HG03342 (cell line): ENCODE measurements around the gene RABGEF1.
"Not testable (repeated sequence)": the region's sequence is repeated elsewhere in the genome, so short reads cannot be mapped to it uniquely, and the experiment has no call there.

Source experiments
- ATAC-seq: cut with Tn5 transposase; IDR thresholded peaks from one replicate; pipeline ENCODE4 v1.9.1; 2021; ENCODE audit warnings: mild to moderate bottlenecking, moderate library complexity; ENCODE audit not compliant: unreplicated experiment

RABGEF1 gene

DNA sequence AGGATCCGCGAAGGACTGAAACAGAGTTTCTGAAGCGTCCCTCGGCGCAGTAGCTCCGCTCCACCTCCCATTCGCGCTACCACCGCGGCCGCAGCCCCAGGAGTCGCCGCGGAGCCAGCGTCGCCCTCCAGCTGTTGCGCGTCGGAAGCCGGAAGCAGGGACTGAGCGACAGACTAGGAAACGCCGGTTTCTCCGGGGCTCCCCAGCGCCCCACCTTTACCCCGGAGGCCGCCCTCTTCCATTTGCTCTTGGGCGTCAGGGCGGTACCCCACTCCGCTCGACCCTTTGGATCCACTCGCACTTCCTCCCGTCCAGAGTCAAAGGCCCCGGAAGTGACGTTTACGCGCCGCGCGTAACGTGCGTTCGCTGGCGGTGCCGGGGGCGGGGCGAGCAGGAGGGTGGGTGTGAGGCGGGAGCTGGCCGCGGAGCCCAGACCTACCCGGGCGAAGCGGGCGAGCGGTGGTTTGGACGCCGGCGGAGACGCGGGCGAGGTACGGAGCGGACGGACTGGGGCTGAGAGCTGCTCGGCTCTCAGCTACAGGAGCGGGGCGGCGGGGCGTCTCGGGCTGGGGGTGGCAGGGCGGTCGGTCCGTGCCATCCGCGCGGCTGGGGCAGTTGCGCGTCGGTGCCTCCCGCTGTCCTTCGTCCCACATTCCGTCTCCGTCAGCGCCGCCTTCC lies at the start of gene RABGEF1:
Gene RABGEF1, plus strand, starts transcription at position 432 of the 678 bp plus-strand sequence. CDS start 31,167 bp downstream, outside the sequence.
- peak; percentile 84 for ATAC-seq

DNA sequence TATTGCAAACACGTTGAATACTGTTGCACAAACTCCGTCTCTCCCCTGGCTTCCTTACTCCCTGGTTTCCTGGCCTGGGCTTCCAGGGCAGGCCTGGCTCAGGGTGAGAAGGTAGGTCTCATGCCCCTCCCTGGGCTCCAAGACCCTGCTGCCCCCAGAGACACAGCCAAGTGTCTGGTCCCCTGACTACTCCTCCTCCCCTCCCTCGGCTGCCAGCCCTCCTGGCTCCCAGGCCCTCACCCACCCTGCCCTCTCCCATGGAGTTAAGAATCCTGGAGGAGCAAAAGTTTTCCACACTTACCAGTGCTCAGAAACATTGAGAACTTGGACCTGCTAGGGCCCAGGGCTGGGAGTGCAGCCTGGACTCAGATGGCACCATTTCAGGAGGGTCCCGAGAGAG lies 47.2 kb upstream of the RABGEF1 start:
- ATAC-seq = no peak

DNA sequence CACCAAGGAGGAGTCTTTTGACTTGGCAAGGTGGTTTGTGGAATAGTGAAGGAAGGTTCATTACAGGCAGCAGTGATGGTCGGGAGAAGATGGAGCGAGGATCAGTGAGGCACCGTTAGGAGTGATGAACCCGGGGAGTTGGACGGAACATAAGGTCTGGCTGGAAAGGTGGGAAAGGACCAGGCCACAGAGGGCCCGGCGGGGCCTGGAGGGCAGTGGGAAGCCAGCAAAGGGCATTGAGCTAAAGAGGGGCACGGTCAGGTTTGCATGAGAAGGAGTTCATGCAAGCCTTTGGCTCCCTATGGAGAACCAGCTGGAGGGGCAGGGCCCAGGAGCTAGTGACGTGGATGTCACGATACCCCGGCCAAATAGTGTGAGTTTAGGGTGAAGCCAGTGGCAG lies 46.2 kb upstream of the RABGEF1 start:
- ATAC-seq = no peak

DNA sequence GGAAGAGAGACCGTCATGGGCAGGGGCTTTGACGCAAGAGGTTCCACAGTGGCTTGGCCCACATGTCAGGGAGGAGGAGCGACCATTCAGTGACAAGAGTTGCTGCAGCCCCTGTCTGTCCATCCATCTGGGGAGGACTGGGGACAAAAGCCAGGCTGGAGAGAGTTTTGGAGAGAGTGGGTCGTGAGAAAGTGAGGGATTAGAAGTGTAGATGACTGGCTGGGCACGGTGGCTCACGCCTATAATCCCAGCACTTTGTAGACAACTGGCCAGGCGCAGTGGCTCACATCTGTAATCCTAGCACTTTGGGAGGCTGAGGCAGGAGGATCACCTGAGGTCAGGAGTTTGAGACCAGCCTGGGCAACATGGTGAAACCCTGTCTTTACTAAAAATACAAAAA lies 45.1 kb upstream of the RABGEF1 start:
- not testable (repeated sequence) for ATAC-seq

DNA sequence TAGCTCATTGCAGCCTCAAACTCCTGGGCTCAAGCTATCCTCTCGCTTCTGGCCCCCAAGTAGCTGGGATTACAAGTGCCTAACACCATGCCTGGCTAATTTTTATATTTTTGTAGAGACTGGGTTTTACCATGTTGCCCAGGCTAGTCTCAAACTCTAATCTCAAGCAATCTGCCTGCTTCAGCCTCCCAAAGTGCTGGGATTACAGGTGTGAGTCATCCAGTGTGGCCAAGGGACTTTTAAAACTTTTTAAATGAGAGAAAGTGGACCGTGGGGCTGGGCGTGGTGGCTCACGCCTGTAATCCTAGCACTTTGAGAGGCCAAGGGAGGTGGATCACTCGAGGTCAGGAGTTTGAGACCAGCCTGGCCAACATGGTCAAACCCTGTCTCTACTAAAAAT lies 44.4 kb upstream of the RABGEF1 start:
- ATAC-seq = not testable (repeated sequence)

DNA sequence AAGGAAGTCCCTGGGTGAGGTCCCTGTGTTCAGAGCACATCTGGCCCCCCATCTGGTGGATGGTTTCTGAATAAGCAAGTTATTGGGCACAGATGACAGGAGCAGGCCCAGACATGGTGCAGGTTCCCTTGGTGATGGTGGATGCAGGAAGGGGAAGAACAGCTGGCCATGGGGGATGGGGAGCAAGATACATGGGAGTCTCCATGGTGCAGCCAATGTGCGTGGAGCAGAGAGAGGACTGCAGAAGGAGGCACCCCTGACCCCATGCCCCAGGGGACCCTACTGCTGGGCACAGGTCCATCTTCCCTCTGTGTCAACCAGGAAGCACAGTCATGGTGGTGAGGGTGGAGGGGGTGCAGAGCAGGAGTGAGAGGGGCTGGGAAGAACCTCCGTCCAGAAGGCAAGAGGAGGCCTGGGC lies 43.8 kb upstream of the RABGEF1 start:
- ATAC-seq = no peak

DNA sequence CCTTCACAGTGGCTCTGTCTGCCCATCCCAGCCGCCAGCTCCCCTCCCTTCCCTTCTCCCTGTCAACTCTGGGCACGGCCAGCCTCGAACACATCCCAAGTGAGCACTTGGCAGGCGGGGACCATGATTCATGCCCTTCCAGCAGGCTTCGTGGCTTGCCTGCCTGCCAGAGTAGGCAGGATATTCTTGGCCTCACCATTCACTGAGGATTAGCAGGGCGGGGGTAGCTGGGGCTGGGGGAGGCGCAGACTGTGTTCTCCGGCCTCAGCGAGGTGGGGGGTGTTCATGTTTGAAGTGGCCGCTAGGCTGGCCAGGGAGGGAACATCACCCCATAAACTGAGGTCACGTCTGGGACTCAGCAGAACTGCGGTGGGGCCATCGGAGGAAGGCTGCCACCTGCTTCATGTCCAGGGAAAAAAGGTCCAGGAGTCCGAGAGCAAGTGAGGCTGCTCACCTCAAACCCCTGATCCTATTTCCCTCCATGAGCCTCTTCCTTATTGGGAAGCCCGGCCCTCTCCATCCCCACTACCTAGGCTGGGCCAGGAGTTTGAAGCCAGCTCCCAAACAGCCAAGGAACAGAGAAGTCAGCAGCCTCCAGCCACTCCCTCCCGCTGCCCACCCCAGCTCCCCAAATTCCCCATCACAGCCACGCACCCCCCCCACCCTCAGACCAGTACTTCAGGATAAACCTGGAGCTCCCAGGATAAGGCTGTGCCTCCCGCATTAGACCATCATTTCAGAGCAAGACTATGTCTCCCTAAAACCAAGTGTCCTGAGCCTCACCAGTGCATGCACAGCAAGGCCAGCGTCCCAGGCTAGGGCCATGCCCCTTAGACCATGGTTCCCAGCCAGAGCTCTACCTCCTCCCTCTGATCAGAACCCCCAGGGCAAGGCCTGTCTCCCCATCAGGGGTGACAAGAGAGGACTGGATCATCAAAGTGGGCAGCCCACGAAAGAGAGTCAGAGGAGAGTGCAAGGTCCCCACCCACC lies 42.8 kb upstream of the RABGEF1 start:
- no peak for ATAC-seq

DNA sequence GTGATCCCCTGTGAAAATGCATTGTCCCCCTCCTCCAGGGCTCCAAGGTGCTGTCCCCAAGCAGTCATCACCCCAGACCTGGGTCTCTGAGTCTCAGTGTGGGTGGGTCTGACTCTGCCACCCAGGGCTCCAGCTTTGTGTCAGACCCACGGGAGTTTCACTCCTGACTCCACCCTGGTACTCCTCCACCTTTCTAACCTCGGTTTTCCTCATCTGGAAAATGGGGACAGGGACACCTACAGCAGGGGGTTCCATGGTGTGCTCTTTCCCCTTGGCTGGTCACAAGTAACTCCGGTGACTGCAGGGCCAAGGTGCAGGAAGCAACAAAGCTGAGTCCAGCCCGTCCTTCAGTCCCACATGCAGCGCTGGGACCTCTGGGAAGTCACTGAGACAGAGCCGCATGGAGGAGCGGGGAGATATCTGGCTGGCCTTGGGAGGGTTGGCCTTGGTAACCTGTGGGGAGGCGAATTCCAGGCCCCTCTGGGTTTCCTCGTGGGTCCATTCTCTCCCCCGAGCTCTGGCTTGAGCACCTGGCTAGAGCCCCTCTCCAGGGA lies 41.8 kb upstream of the RABGEF1 start:
- no peak for ATAC-seq

DNA sequence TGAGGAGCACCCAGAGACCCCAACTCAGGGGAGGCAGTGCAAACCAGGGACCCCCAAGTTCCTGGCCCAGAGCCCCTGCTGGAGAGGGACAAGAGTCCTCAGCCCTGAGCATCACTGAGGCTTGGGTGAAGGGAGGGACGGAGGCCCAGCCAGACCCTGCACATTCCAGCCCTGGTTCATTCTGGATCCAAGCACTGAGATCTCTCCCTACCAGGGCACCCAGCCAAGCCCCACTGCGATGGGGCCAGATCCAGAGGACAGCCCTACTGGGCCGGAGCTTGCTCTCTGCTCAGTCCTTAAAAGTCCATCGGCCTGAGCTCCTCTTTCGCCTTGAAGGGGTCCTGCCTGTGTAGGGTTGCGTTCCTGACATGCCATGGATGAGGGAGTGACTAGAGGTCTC lies 40.5 kb upstream of the RABGEF1 start:
- no peak for ATAC-seq

DNA sequence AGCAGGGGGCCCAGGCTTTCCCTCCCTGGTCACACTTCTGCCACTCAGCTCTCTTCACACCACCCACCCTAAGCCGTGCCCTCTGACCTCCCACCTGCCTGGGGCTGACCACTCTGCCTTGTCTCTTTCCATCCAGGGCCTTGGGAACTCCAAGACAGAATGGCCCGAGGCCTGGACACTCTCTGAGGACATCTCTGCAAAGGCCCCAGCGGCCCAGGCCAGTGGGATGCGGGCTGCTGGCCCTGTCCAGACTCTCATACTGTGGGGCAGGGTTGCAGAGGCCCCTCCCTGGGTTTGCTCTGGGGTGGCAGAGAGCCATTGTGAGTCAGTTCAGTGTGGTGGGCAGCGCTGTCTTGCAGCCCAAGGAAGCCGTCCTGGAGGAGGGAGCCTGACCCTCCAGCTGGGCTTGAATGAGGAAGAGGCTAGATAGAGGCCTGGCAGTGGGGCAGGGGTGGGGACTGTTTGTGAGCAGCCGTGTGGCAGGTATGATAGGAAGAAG lies 39.9 kb upstream of the RABGEF1 start:
- no peak for ATAC-seq

DNA sequence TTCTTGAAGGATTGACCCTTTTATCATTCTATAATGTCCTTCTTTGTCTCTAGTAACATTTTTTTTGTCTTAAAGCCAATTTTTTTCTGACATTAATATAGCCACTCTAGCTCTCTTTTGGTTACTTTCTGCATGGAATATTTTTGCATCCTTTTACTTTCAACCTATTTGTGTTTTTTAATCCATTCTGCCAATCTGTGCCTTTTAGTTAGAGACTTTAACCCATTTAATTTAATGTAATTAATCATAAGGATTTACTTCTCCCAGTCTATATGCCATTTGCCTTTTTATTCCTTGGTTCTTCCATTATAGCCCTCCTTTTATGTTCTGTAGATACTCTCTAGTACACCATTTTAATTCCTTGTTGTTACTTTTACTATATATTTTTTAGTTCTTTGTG lies 32.7 kb upstream of the RABGEF1 start:
- no peak for ATAC-seq

DNA sequence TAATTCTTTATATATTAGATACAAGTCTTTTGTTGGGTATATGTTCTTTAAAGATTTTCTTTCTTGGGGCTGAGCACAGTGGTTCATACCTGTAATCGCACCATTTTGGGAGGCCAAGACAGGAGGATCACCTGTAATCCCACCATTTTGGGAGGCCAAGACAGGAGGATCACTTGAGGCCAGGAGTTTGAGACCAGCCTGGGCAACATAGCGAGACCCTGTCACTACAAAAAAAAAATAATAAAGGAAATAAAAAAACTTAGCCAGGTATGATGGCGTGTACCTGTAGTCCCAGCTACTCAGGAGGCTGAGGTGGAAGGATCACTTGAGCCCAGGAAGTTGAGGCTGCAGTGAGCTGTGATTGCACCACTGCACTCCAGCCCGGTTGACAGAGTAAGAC lies 29.8 kb upstream of the RABGEF1 start:
- ATAC-seq = not testable (repeated sequence)

DNA sequence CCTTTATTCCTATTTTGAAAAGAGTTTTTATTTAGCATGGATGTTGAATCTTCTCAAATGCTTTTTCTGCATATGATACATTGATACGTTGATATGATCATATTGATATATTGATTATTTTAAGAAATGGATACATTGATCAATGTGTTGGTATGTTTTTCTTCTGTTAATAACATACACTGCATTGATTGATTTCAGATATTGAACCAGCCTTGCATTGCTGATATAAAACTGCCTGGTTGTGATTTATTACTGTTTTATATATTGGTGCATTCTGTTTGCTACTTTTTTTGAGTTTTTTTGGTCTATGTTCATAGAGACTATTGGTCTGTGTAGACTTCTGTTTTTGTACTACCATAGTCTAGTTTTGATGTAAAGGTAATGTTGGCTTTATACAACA lies 26.8 kb upstream of the RABGEF1 start:
- ATAC-seq = no peak

DNA sequence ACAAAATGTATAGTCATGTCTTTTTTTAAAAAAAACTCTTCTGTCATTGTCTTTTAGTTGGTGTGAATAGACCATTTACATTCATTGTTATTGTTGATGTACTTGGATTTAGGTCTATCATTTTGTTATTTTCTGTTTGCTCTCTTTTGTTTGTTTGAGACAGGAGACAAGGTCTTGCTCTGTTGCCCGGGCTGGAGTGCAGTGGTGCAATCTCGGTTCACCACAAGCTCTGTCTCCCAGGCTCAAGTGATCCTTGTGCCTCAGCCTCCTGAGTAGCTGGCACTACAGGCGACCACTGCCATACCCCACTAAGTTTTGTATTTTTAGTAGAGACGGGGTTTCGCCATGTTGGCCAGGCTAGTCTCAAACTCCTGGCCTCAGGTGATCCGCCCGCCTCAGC lies 23.9 kb upstream of the RABGEF1 start:
- not testable (repeated sequence) for ATAC-seq

DNA sequence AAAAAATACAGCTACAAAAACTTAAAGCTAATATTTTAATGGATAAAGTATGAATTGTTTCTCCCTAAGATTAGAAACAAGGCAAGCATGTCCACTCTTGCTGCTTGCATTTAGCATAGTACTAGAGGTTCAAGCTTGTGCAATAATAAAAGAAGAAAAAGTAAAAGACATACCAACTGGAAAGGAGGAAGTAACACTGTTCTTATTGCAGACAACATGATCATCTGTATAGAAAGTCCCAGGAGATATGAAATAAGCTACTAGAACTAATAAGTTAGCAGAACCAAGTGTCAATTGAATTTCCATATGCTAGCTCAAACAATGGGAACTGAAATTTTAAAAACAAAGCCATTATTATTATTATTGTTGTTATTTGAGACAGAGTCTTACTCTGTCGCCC lies 20.0 kb upstream of the RABGEF1 start:
- no peak for ATAC-seq

DNA sequence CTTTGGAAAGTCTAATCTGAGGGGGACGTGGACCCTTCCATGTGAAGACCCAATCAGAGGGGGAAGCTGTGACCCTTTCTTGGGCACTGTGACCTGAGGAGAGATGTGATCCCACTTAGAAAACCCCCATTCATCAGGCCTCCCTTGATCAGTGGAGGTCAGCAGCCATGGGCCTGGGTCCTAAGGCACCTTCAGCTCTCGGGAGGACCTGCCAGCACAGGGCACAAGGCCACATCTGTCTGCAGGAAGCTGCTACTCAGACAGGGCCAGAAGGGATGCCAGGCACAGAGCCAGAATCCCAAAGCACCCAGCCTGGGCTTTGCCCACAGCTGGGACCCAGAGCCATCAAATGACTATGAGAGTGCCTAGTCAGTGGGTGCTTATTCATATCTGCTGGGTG lies 14.7 kb upstream of the RABGEF1 start:
- no peak for ATAC-seq

DNA sequence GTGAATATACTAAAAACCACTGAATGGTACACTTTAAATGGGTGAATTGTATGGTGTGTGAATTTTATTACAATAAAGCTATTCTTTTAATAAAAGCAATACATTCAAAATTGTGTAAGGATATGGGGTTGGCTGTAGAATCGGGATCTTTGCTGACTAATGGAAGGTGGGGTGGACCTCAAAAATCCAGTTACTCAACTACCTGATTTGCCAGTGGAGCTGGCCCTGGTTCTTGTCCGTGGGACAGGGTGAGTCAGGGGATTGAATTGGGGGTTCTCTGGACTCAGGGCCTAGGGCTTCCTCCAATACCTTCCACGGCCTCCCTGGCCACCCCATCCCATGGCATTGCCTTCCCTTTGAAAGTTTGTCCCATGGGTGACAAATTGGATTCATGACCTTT lies 13.5 kb upstream of the RABGEF1 start:
- ATAC-seq = no peak

DNA sequence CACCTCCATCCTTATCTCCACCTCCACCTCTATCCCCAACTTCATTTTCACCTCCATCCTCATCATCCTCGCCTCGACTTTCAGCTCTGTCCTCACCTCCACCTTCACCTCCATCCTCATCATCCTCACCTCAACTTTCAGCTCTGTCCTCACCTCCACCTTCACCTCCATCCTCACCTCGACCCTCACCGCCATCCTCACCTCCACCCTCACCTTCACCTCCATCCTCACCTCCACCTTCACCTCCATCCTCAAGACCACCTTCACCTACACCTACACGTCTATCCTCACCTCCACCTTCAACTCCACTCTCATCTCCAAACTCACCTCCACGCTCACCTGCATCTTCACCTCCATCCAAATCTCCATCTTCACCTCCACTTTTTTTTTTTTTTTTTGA lies 12.0 kb upstream of the RABGEF1 start:
- ATAC-seq = no peak

DNA sequence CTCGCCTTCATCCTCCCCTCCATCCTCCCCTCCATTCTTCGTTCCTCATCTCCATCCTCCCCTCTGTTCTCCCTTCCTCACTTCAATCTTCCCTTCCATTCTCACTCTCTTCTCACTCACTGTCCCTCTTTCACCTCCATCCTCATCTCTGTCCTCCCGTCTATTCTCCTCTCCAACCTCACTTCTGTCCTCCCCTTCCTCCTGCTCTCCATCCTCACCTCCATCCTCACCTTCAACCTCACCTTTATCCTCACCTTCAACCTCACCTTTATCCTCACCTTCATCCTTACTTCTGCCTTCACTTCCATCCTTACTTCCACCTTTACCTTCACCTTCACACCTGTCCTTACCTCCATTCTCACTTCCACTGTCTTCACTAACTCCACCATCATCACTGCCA lies 11.3 kb upstream of the RABGEF1 start:
- ATAC-seq = no peak

DNA sequence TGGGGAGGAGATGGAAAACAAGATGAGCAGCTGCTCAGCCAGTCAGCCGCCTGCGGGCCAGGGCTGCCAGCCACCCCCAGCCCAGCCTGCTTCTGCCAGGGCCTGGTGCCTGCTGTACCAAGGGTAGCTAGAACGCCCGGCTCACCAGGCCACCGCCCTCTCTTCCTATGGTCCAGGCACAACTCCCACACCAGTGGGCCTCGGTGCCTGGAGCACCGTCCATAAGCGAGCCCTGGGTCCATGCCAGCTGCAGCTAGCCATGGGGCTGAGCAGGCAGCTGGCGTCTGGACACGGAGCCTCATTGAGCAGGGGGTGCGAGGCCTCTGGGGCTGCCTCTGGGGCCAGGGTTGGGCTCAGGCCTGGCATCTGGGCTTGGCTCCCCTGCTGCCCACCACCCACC lies 8.5 kb upstream of the RABGEF1 start:
- ATAC-seq = no peak

DNA sequence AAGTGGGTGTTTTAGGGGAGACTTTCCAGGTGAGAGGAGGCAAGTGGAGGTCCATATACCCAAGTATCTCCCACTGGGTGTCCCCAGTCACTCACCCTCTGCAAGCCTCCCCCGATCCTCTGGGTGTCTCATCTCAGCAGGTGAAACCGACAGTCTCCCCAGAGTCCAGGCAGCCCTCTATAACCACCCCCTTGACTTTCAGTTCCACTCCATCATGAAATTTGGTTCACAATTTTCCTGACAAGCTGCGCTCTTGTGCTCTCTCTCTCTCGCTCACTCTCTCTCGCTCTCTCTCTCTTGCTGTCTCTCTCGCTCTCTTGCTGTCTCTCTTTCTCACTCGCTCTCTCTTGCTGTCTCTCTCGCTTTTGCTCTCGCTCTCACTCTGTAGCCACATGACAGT lies 8.1 kb upstream of the RABGEF1 start:
- ATAC-seq = no peak

DNA sequence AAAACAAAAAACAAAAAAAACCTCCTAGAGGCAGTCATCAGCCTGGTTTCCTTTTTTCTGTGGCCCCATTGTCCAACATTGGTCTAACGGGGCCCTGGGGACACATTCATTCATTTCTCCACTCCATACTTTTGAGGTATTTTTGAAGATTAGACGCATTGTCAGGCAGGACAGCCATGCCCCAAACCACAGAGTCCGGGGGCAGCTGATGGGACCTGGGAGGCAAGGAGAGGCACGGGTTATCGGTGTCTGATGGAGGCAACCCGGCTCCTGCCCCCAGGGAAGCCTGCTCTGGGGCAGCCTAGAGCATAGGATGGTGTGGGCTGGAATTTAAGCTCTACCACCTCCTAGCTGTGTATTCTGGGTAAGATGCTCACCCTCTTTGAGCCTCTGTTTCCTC lies 6.5 kb upstream of the RABGEF1 start:
- ATAC-seq = no peak
